C4-2B (cell line): ENCODE results near the gene LRRC10B.

Source experiments
- H3K27ac ChIP-seq: fragments of 450-650 bp; 2 replicates; pipeline ENCODE4 v1.5.1; 2017
- ZFX ChIP-seq: fragments of 450-650 bp; IDR thresholded peaks from 2 replicates; pipeline ENCODE4 v1.6.1; 2017
- TF ChIP-seq, protein P1 (sequence below): fragments of 450-650 bp; conservative IDR thresholded peaks from 2 replicates; pipeline ENCODE4 v1.5.1; 2017; ENCODE audit warnings: mild to moderate bottlenecking

The LRRC10B gene

DNA sequence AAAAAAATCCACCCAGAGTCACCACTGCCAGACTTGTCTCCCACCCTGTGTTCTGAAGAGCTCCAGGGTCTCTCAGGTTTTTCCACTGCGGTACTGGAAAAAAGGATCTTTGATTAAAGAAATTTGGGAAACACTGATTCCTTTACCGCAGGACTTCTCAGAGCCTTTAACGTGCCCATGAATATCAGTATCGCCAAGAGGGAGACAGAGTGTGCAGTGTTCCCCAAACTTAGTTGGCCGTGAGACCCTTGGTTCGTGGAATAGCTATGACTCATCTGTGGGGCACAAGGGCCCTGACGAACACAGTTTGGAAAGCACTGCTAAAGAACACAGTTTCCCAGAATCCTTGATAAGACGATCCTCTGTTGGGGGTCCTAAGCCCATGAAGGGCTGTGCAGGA, 40.6 kb downstream of the LRRC10B start:
- TF ChIP-seq ZFX, result no peak
- TF ChIP-seq, protein P1, sequence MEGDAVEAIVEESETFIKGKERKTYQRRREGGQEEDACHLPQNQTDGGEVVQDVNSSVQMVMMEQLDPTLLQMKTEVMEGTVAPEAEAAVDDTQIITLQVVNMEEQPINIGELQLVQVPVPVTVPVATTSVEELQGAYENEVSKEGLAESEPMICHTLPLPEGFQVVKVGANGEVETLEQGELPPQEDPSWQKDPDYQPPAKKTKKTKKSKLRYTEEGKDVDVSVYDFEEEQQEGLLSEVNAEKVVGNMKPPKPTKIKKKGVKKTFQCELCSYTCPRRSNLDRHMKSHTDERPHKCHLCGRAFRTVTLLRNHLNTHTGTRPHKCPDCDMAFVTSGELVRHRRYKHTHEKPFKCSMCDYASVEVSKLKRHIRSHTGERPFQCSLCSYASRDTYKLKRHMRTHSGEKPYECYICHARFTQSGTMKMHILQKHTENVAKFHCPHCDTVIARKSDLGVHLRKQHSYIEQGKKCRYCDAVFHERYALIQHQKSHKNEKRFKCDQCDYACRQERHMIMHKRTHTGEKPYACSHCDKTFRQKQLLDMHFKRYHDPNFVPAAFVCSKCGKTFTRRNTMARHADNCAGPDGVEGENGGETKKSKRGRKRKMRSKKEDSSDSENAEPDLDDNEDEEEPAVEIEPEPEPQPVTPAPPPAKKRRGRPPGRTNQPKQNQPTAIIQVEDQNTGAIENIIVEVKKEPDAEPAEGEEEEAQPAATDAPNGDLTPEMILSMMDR, result no peak
- H3K27ac ChIP-seq, result no peak overlapping the region

DNA sequence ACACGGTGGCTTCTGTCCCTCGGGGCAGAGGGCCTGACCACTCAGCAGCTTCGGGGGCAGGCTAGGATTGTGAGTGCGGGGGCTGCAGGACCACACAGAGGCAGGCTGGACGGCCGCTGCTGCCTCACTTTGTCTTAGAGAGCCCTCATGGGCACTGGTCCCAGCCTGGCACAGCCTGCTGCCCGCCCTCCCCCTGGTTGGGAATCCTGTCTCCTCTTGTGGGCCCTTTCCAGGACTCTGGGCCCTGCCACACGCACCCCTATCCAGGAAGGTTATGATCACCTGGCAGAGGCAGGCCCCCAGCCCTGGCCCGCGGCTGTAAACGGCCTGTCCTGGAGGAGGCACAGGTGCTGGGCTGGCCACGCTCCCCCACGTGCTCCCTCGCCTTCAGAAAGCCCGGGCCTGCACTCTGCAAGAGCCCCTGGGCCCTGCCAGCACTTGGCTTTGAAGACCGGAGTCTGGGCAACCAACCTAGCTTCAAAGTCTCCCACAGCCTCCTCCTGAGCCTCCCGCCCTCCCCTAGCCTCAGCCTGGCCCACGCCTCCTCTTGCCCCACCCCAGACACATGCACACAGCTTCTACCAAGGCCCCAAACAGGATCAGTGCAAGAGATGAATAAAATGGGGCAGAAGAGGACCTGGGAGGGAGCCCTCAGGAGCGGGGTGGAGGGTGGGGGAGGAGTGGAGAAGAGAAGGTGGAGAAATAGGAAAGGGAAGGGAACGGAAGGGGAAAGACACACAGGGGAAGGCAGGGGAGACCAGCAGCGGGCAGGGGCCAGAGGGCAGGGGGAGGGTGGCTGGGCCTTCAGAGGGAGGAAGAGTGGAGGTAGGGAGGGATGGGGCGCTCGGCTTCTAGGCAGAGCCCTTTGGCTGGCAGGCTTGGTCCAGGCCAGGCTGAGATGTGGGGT, 41.4 kb downstream of the LRRC10B start:
- H3K27ac ChIP-seq, result no peak overlapping the region
- TF ChIP-seq, protein P1, result no peak
- TF ChIP-seq ZFX, result no peak

DNA sequence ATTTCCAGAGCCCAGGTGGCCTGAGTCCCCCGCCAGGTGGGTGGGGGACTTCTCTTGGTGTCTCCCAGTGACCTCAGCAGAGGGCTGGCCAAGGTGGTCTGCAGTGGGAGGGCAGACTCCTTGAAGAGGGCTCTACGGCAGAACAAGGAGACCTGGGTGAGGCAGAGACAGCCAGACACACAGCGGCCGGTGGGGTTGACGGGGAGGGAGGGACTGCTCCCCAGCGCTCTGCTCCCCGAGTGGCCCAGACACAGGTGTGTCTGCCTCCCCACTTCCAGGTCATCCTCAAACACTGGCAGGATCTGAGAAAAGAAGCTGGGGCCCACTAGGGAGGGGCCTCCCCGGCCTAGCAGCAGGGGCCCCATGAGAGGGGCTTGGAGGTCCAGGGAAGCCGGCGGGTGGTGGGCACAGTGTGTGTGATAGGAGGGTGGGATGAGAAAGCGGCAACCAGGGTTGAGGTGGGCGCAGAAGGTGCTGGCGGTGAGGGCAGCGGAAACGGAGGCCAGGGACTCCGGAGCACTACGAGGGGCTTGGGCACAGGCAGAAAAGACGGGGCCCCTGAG, 42.2 kb downstream of the LRRC10B start:
- no peak overlapping the region for H3K27ac ChIP-seq
- TF ChIP-seq, protein P1, result no peak
- no peak for TF ChIP-seq ZFX

- no peak overlapping the region for H3K27ac ChIP-seq
- TF ChIP-seq, protein P1, result no peak
- TF ChIP-seq ZFX, result no peak
Measured at GRCh38 chr11:61551634-61552033, 43.1 kb downstream of the LRRC10B start.

GRCh38 chr11:61552108-61552635, 43.6 kb downstream of the LRRC10B start:
- TF ChIP-seq, protein P1, result no peak
- no peak for TF ChIP-seq ZFX
- H3K27ac ChIP-seq, result no peak overlapping the region

- peak overlapping the region; percentile 50 for H3K27ac ChIP-seq
- TF ChIP-seq ZFX, result no peak
- TF ChIP-seq, protein P1, result no peak
Measured at GRCh38 chr11:61553373-61554171, 45.0 kb downstream of the LRRC10B start.
